GM19351 (cell line): Measurements from ENCODE around the gene FOXN4.

ENCODE experiments used
- ATAC-seq: cut with Tn5 transposase; IDR thresholded peaks from one replicate; pipeline ENCODE4 v1.9.1; 2021; ENCODE audit warnings: mild to moderate bottlenecking, moderate library complexity; ENCODE audit not compliant: unreplicated experiment

The FOXN4 gene

GRCh38 chr12:109284392-109284791, 24.7 kb downstream of the FOXN4 start:
- ATAC-seq: no peak

- no peak for ATAC-seq
These were observed 27.6 kb downstream of the FOXN4 start for GRCh38 chr12:109281452-109281851.

- no peak for ATAC-seq
These were observed 29.6 kb downstream of the FOXN4 start for GRCh38 chr12:109279525-109279924.

- no peak for ATAC-seq
These were observed 30.2 kb downstream of the FOXN4 start for GRCh38 chr12:109278912-109279311.

- ATAC-seq: no peak
These were observed 31.0 kb downstream of the FOXN4 start for GRCh38 chr12:109277899-109278762.

DNA sequence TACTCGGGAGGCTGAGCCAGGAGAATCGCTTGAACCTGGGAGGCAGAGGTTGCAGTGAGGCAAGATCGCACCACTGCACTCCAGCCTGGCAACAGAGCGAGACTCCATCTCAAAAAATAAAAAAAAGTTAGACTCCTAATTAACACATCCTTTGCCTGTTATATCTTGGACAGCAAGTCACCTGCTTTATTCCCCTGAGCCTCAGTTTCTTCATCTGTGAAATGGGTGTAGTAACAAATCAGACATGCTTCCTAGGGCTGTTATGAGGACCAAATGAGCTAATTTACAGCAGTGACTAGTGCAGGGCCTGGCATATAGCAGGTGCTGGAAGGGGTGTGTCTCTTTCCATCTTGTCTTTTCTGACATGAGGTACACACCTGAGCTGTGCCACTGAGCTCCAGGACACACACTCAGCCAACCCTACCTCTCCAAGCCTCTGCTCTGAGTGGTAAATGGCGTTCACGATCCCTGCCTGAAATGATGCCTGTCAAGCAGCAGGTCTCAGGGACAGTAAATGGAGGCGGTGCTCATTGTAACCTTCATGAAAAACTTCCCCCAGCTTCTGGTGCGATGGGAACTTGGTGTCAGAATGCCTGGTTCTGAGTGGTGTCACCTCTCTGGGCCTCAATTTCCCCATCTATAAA, 31.7 kb downstream of the FOXN4 start:
- no peak for ATAC-seq

DNA sequence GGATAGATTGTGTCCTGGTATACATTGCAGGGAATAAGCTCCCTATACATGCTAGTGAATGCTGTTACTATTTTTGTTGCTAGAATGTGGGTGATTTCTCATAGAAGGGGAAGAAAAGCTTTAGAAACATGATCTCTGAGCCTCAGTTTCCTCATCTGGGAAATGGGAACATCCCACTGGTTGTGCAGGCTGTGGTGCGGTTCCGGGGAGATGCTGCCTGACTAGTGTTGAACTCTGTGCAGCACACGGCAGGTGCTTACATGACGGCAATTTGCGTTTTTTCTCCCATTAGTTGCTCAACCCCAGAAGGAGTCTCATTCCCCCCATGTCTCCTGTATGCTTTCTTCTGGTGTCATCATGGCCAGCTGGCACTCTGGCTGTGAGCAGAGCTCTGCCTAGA, 32.9 kb downstream of the FOXN4 start:
- ATAC-seq: no peak

DNA sequence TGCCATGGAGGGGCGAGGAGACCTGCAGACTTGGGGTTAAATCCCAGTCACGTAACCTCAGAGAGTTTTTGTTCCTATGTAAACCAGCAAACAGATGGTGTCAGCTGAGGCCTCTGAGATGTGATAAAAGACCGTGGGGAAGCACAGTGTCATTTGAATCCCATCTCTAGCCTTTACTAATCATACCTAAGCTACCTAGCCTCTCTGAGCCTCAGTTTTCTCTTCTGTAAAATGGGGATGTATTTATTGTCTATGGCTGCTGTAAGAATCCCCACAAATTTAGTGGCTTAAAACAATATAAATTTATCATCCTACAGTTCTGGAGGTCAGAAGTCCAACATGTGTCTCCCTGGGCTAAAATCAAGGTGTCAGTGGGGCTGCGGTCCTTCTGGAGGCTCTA, 33.9 kb downstream of the FOXN4 start:
- no peak for ATAC-seq

DNA sequence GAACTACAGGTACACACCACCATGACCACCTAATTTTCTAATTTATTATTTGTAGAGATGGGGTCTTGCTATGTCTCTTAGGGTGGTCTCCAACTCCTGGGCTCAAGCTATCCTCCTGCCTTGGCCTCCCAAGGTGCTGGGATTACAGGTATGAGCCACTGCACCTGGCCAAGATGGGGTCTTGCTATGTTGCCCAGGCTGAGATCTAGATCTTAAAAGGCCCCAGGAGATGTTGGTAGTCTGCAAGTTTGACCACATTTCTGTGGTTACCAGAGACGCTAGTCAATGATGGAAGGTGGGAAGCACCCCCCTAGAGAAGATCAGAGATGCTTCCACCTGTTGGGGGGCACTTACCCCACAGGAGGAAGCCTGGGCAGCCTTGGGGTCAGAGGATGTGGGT, 34.7 kb downstream of the FOXN4 start:
- ATAC-seq: no peak

GRCh38 chr12:109273354-109273753, 35.7 kb downstream of the FOXN4 start:
- ATAC-seq: no peak

DNA sequence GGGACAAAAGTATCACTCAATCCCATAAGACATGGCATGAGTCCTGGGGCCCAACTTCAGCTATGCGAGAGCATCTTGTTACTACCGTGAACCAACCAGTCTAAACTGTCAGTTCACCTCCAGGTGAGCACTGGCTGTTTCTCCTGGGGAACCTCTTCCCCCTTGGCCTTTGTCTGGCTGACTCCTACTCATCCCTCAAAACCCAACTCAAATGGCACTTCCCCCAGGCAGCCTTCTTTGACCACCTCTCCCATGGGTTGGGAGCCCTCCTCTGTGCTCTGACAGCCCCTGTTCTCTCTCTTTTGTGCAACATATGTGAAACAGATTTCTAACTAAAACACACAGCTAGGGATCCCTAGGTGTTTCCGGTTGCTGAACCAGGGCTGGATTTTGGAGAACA, 37.7 kb downstream of the FOXN4 start:
- no peak for ATAC-seq

DNA sequence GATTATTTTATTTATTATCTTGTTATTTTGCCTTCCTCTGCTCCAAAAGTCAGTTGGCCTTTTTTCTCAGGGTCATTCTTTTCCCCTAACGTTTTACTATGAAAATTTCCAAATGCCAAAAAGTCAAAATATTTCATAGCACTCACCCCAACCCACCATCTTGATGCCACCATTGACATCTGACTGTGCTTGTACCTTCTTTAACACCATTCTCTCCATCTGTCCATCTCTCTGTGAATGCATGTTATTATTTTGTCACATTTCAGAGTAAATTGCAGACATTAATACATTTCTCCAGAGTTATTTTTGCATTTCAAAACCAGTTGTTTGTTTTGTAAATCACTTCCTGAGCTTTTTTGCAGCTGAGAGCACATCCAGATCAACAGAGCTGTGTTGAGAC, 38.6 kb downstream of the FOXN4 start:
- ATAC-seq: no peak

DNA sequence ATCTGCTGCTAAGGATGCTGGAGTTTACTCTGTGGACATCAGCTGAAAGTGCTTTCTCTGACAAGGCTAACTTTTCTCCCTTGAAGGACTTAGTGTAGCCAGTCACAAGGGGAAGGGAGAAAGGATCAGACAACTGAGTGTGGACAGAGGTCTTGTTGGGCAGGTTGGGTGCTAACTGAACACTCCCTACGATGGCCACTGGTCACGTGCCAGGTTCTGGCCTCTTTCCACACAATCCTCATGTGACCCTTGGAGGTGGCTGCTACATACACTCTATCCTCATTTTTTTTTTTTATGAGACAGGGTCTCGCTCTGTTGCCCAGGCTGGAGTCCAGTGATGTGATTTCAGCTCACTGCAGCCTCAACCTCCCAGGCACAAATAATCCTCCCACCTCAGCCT, 39.7 kb downstream of the FOXN4 start:
- no peak for ATAC-seq

- ATAC-seq: no peak
These were observed 40.2 kb downstream of the FOXN4 start for GRCh38 chr12:109268896-109269295.

DNA sequence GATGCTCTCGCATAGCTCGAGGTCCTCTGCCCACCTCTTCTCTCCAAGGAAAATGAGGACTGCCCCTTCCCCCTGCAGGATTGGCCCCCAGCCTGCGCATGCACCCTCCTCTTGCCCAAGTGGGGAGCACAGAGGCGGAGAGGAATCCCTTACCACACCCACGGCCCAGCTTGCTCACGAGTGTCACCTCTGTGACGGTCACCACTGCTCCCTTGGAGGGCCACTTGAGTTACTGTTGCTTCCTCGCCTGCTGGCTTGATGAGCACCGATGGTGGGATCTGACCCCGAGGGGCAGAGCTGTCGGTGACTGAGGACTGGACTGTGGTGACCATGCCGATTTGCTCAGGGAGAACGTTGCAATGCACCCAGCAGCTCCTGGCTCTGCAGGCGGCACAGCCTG, 41.7 kb downstream of the FOXN4 start:
- no peak for ATAC-seq

DNA sequence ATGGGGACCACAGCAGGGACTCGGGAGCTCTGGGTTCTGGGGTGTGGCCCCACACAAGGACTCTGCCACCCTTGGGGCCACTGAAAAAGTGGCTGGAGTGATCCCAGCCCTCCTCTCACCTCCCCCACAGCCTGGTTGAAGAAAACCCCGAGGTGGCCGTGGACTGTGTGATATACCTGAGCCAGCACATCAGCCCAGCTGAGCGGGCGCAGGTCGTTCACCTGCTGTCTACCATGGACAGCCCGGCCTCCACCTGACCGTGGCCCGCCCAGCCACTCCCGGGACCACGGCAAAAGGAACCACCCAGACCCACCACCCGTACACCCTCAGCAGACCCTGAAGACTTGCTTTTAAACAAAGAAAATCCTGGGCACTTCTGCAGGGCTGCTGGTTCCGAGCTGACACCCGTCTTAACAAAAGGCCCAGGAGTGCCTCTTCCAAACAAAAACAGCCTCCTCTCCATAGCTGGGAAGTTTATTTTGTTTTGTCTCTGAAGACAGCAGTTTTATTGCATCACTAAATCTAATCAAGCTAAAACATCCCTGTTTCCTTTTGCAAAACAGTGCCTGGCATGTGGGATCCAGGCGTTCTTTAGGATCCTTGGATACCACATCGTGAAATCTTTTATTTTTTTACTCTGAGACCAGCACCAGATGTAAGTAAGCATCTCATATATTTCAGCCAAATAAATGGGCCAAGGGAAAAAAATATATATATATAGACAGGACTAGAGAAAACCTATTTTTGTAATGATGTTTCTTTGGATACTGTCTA, 42.8 kb downstream of the FOXN4 start:
- no peak for ATAC-seq

- no peak for ATAC-seq
These were observed 44.0 kb downstream of the FOXN4 start for GRCh38 chr12:109264943-109265650.

- ATAC-seq: no peak
These were observed 44.8 kb downstream of the FOXN4 start for GRCh38 chr12:109264095-109264942.

DNA sequence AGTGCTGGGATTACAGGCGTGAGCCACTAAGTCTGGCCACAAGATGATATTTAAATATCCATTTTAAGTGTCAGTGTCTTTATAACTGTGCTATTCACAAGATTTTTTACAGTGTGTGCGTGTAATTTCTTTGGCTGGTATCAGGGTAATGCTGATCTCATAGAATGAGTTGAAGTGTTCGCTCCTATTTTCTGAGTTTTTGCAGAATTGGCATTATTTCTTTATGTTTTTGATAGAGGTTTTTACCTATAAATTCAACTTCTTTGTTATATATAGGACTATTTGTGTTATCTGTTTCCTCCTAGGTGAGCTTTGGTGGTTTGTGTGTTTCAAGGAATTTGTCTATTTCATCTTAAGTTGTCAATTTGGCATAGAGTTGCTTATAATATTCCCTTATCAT, 45.6 kb downstream of the FOXN4 start:
- no peak for ATAC-seq

- ATAC-seq: no peak
These were observed 47.1 kb downstream of the FOXN4 start for GRCh38 chr12:109261939-109262338.
